AML-193 (cell line): ENCODE results near the gene OLFML1.

Source experiments
- DNase-seq, 2 experiments: peaks; one replicate each; lab custom pipeline; 2025; lab: John Stamatoyannopoulos, UW

The OLFML1 gene

GRCh38 chr11:7532405-7533145 lies 47.3 kb downstream of the OLFML1 start:
- no peak for DNase-seq

- DNase-seq, result no peak
Observed at GRCh38 chr11:7533199-7534041, 48.1 kb downstream of the OLFML1 start.

- no peak for DNase-seq
Observed at GRCh38 chr11:7534042-7534378, 48.7 kb downstream of the OLFML1 start.

- DNase-seq, result no peak
Observed at GRCh38 chr11:7536100-7536499, 50.8 kb downstream of the OLFML1 start.

- DNase-seq, result no peak
Observed at GRCh38 chr11:7537265-7537664, 52.0 kb downstream of the OLFML1 start.

- DNase-seq, result no peak
Observed at GRCh38 chr11:7538031-7538430, 52.7 kb downstream of the OLFML1 start.

GRCh38 chr11:7538466-7539454 lies 53.5 kb downstream of the OLFML1 start:
- DNase-seq, result no peak

GRCh38 chr11:7540830-7541555 lies 55.7 kb downstream of the OLFML1 start:
- DNase-seq, result no peak

- DNase-seq, result no peak
Observed at GRCh38 chr11:7543302-7543701, 58.0 kb downstream of the OLFML1 start.

GRCh38 chr11:7544021-7544420 lies 58.7 kb downstream of the OLFML1 start:
- DNase-seq, result no peak

GRCh38 chr11:7545611-7546010 lies 60.3 kb downstream of the OLFML1 start:
- no peak for DNase-seq

GRCh38 chr11:7546324-7546791 lies 61.1 kb downstream of the OLFML1 start:
- no peak for DNase-seq

GRCh38 chr11:7547687-7548086 lies 62.4 kb downstream of the OLFML1 start:
- DNase-seq, result no peak

GRCh38 chr11:7548659-7549274 lies 63.5 kb downstream of the OLFML1 start:
- no peak for DNase-seq

- DNase-seq, result no peak
Observed at GRCh38 chr11:7549681-7550080, 64.4 kb downstream of the OLFML1 start.

- DNase-seq, result no peak
Observed at GRCh38 chr11:7551571-7551970, 66.3 kb downstream of the OLFML1 start.

GRCh38 chr11:7552666-7553065 lies 67.4 kb downstream of the OLFML1 start:
- no peak for DNase-seq

GRCh38 chr11:7555052-7555699 lies 69.9 kb downstream of the OLFML1 start:
- no peak for DNase-seq

GRCh38 chr11:7558046-7558445 lies 72.7 kb downstream of the OLFML1 start:
- DNase-seq, result no peak
